ENCODE results near the gene TFF2.

The TFF2 gene

DNA sequence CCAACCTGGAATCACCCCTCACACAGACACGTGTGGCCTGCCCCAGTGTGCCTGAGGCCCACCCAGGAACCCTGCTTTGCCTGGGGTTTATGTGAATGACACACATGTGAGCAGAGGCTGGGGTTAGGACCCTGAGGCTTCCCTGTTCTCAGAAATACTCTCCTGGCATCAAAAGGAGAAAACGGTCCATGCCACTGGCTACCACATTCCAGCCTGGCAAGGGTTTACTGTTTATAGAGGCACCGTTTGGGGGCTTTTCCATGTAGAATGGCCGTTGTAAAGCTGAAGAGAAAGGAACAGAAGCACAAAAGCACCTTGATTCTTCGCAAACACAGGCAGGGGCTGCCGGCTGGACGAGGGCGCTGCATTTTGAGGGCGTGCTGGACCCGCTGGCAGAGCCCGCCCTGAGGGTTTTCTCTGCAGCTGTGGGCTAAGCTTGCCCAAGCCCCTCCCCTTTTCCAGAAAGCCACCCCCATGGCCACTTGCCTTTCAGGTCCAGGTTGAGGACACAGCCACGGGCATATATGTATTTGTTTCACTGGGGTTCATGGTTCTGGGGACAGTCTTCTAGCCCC lies 48.6 kb downstream of the TFF2 start:
- DNase-seq, result no peak

- no peak for DNase-seq
These were observed 49.3 kb downstream of the TFF2 start for GRCh38 chr21:42301371-42302075.

DNA sequence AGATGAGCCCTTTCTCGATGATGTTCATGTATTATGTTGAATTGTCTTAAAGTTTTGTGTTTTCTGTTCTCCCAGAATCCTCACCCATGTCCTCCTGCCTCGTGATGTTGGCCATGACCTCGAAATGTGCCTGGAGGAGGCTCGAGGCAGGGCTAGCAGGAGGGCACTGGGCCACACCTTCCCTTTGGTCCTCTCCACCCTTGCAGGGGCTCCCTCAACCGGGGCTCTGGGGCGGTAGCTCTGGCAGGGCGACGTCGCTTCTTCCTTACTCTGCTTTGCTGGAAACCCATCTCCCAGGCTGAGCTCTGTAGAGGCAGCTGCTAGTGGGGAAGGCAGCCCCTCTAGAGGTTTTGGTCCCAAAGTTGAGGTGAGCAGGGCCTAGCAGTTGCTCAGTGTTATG lies 49.8 kb downstream of the TFF2 start:
- no peak for DNase-seq

DNA sequence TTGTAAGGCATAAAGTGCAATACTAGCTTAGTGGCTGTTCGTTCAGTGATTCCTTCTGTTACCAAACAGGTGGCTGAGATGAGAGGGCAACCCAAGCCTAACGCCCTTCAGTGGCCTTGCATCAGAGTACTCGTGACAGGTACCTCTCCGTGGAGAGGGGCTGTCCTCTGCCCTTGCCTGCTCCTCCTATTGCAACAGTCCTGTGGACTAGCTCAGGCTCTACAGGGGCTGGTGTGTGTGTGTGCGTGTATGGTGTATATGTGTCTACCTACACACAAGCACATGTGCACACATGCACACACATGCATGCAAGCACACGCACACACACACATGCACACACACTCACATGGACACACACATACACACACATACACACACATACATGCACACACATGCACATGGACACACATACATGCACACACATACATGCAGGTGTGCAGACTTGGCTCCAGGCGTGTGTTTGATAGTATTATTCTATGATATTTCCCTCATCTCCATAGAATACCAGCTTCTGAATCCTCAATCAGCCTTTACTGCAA lies 50.7 kb downstream of the TFF2 start:
- no peak for DNase-seq

GRCh38 chr21:42299324-42300044 lies 51.3 kb downstream of the TFF2 start:
- no peak for DNase-seq

- DNase-seq, result no peak
These were observed 52.1 kb downstream of the TFF2 start for GRCh38 chr21:42298657-42299056.

DNA sequence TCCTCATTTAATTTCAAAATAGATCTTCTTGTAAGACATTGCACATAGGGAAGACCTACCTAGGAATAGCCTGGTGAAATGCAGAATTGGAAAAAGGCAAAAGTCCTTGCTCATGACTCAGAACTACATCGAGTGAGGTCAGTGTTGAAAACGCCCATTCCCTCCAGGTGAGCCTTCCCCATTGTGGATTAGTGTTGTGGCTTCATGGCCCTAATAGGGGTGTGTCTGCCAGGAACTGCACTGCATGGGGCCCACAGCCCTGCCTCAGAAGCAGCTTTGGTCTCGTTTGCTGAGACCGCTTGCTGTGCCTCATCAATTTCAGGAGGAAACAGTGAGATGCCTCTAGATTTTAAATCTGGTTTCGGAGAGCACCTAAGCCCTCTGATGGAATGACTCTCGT lies 52.6 kb downstream of the TFF2 start:
- no peak for DNase-seq

DNA sequence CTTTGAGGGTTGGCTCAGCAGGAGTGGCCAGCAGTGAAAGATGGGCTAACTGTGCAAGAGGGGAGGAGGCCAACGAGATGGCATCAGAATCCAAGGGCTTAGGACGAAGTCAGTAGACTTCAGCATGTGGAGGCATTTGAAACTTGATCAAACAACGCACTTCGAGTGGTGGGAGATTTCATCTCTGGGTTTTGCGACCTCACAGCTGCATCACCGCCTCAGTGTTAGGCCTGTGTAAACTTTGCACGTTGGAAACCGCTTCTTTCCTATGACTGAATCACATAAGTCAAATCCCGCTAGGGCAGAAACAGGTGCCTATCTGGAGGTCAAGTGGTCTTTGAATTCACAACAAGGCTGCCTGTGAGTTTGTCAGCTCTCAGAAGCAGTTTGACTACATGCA lies 53.4 kb downstream of the TFF2 start:
- DNase-seq, result no peak

DNA sequence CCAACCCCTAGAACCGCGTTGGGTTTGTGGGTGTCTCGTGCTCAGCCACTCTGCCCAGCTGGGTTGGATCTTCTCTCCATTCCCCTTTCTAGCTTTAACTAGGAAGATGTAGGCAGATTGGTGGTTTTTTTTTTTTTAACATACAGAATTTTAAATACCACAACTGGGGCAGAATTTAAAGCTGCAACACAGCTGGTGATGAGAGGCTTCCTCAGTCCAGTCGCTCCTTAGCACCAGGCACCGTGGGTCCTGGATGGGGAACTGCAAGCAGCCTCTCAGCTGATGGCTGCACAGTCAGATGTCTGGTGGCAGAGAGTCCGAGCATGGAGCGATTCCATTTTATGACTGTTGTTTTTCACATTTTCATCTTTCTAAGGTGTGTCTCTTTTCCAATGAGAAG lies 54.3 kb downstream of the TFF2 start:
- DNase-seq, result no peak

All from EL (cell line).